Sigmoid colon (tissue), 7 donors: Measurements from ENCODE around the gene SUSD2. TPM values are rescaled to one million over a fixed set of nuclear protein-coding genes. Genes with fewer than 3 reads are reported as not detected.

ENCODE experiments used
- DNase-seq: peaks from one replicate; pipeline ENCODE4 v3.0.0-alpha.2; 2019
- H3K27ac ChIP-seq, 4 donors: fragments of 200-600 bp; sonication (generic); one replicate each; pipeline ENCODE4 v1.5.1; 2016 to 2019; ENCODE audit warnings: mild to moderate bottlenecking in 1 of 4
- H3K27me3 ChIP-seq, 3 donors: fragments of 200-600 bp; sonication (generic); one replicate each; pipeline ENCODE4 v1.5.1; 2019; ENCODE audit warnings: mild to moderate bottlenecking in 1 of 3
- H3K36me3 ChIP-seq, 4 donors: fragments of 200-600 bp; sonication (generic); one replicate each; pipeline ENCODE4 v1.5.1; 2016 to 2019
- H3K4me1 ChIP-seq, 4 donors: fragments of 200-600 bp; sonication (generic); one replicate each; pipeline ENCODE4 v1.5.1; 2017 to 2019
- H3K4me3 ChIP-seq, 4 donors: fragments of 200-600 bp; sonication (generic); one replicate each; pipeline ENCODE4 v1.5.1; 2017 to 2019; ENCODE audit warnings: mild to moderate bottlenecking in 2 of 4, moderate library complexity in 1 of 4
- H3K9me3 ChIP-seq, 4 donors: fragments of 200-600 bp in 3 of 4; sonication (generic) in 3 of 4; one replicate each; pipeline versions ENCODE4 v1.5.1 to v1.6.1; 2013 to 2019
- EP300 ChIP-seq, 4 donors: sonication (generic); formaldehyde crosslinking; IDR thresholded peaks; one replicate each; pipeline ENCODE4 v1.6.1; 2017; ENCODE audit warnings: antibody characterized with exemption in 4 of 4
- POLR2A ChIP-seq, 2 donors: fragments of 450-650 bp; IDR thresholded peaks; one replicate each; pipeline ENCODE4 v1.6.1; 2016; ENCODE audit warnings: antibody characterized with exemption in 2 of 2, mild to moderate bottlenecking in 2 of 2, moderate library complexity in 2 of 2
- POLR2AphosphoS5 ChIP-seq, 4 donors: sonication (generic); formaldehyde crosslinking; IDR thresholded peaks; one replicate each; pipeline ENCODE4 v1.6.1; 2017; ENCODE audit warnings: antibody characterized with exemption in 4 of 4
- WGBS, 2 donors: extraction: QIAGEN DNeasy Blood & Tissue Kit; methylation state at CpG; one replicate each; pipeline ENCODE4 v1.1.7; 2013; 5-methylcytosine and 5-hydroxymethylcytosine counted together
- intact Hi-C: fragments of 100-400 bp; cut with DNase I; formaldehyde crosslinking; loops from one replicate; pipeline ENCODE4 v1.15.1; 2023
- polyA plus RNA-seq, 3 donors: library from polyadenylated mRNA; stranded (reverse); fragments of 200-250 nt; gene quantifications; one replicate each; pipeline ENCODE4 v1.2.3, GENCODE V29; 2013
- total RNA-seq, 4 donors: library from RNA; depleted of rRNA; stranded (reverse); fragments of >200 nt; gene quantifications; one replicate each; pipeline ENCODE4 v1.1.0, GENCODE V29; 2016
- TF ChIP-seq, protein P1 (sequence below), 4 experiments: fragments of 450-650 bp in 3 of 4; fragments of 200-600 bp in 1 of 4; IDR thresholded peaks; one replicate each; pipeline ENCODE4 v1.5.1; 2016 to 2019; ENCODE audit warnings: antibody characterized with exemption in 4 of 4, mild to moderate bottlenecking in 3 of 4, moderate library complexity in 2 of 4
- donor health status: healthy with polysubstance abuse.
- donor health status: Bipolar disorder and iron deficiency.
- donor health status: healthy.

The SUSD2 gene
- total and polyA plus RNA-seq, 7 donors, result 1.2 to 8.6 (median 3.0) TPM; not detected in 2

DNA sequence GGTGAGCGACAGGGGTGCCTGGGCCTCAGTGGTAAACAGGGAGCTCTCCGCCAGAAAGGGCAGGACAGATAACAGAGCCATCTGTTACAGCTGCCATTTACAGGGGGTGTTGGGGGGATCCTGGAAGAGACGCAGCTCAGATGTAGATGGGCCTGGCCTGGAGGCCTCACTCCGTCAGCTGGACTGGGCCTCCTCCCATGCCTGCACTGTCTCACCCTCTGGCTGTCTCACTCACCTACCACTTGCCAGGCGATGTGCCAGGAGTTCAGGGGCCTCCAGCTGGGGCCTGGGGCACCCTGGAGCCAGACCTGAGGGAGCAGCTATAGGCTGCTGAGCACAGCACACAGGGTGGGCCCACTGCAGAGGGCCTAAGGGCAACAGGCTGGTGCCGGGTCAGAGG, 16.3 kb upstream of the SUSD2 start:
- Histone ChIP-seq H3K9me3 (no peaks in the 10 kb centered on the region), H3K27ac (peak overlapping the region; percentile 28 to 91 (median 76)), H3K36me3 (peaks cover 18 to 53% (median 29%) of the 10 kb centered on the region in 4 donors), H3K4me1 (peaks cover 0 to 52% (median 45%) of the 10 kb centered on the region in 4 donors), H3K4me3 (no peak overlapping the region), H3K27me3 (no peaks in the 10 kb centered on the region)
- intact Hi-C loops, result loop anchor here (5.0 kb wide), 1 partner anchor 153 kb away; the partner anchor contains the start of gene CABIN1
- WGBS, 2 donors, result 92 to 95% methylated on average over 6 of the region's 6 CpGs
- DNase-seq, result no peak
- TF ChIP-seq POLR2AphosphoS5 (IDR thresholded peaks at IDR 0.05), result peak in 3 of 4 donors; percentile 35 to 59 (median 43)
- TF ChIP-seq, protein P1, sequence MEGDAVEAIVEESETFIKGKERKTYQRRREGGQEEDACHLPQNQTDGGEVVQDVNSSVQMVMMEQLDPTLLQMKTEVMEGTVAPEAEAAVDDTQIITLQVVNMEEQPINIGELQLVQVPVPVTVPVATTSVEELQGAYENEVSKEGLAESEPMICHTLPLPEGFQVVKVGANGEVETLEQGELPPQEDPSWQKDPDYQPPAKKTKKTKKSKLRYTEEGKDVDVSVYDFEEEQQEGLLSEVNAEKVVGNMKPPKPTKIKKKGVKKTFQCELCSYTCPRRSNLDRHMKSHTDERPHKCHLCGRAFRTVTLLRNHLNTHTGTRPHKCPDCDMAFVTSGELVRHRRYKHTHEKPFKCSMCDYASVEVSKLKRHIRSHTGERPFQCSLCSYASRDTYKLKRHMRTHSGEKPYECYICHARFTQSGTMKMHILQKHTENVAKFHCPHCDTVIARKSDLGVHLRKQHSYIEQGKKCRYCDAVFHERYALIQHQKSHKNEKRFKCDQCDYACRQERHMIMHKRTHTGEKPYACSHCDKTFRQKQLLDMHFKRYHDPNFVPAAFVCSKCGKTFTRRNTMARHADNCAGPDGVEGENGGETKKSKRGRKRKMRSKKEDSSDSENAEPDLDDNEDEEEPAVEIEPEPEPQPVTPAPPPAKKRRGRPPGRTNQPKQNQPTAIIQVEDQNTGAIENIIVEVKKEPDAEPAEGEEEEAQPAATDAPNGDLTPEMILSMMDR (IDR thresholded peaks at IDR 0.05), result no peak
- no peak for TF ChIP-seq POLR2A (IDR thresholded peaks at IDR 0.05)
- TF ChIP-seq EP300 (IDR thresholded peaks at IDR 0.05), result no peak

DNA sequence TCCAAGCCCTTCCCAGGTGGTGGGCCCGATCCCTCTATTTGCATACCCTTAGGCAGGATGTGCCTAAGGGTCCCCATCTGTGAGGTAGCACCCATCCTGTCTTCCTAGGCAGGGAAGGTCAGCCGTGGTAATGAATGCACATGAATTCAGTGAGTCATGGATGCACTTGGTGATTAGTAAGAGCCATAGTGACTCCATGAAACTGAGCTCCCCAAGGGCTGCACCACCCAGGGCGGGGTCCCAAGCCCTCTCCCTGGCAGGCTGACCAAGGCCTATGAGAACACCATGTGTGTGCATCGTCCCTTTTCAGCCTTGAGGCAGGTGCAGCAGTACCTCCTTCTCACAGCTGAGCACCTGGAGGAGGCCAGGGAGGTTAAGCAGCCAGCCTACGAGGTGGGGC, 15.6 kb upstream of the SUSD2 start:
- Histone ChIP-seq H3K27me3 (no peaks in the 10 kb centered on the region), H3K27ac (peak overlapping the region in 3 of 4 donors; percentile 68 to 91 (median 85)), H3K9me3 (no peaks in the 10 kb centered on the region), H3K4me1 (peaks cover 0 to 52% (median 44%) of the 10 kb centered on the region in 4 donors), H3K4me3 (no peak overlapping the region), H3K36me3 (peaks cover 18 to 61% (median 29%) of the 10 kb centered on the region in 4 donors)
- intact Hi-C loops, result no loop called here
- WGBS, 2 donors, result 60 to 83% methylated on average over 5 of the region's 5 CpGs
- TF ChIP-seq, protein P1 (IDR thresholded peaks at IDR 0.05), result no peak
- TF ChIP-seq POLR2A (IDR thresholded peaks at IDR 0.05) (no peak), EP300 (IDR thresholded peaks at IDR 0.05) (no peak)
- no peak for DNase-seq

DNA sequence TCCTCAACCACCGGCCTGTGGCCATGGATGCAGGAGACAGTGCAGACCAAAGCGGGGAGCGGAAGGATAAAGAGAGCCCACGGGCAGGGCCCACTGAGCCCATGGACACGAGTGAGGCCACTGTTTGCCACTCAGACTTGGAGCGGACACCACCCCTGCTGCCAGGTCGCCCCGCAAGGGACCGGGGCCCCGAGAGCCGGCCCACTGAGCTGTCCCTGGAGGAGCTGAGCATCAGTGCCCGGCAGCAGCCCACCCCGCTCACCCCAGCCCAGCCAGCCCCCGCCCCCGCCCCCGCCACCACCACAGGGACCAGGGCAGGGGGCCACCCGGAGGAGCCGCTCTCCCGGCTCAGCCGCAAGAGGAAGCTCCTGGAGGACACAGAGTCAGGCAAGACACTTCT, 14.5 kb upstream of the SUSD2 start:
- Histone ChIP-seq H3K9me3 (no peaks in the 10 kb centered on the region), H3K27ac (peak overlapping the region in 1 of 4 donors; percentile 2), H3K4me3 (no peak overlapping the region), H3K27me3 (no peaks in the 10 kb centered on the region), H3K4me1 (peaks cover 0 to 43% (median 33%) of the 10 kb centered on the region in 4 donors), H3K36me3 (peaks cover 26 to 72% (median 36%) of the 10 kb centered on the region in 4 donors)
- WGBS, 2 donors, result 95 to 97% methylated on average over 20 of the region's 20 CpGs
- DNase-seq, result no peak
- TF ChIP-seq EP300 (IDR thresholded peaks at IDR 0.05), result no peak
- TF ChIP-seq, protein P1 (IDR thresholded peaks at IDR 0.05), result no peak
- no peak for TF ChIP-seq POLR2A (IDR thresholded peaks at IDR 0.05)
- no peak for TF ChIP-seq POLR2AphosphoS5 (IDR thresholded peaks at IDR 0.05)
- intact Hi-C loops, result no loop called here

DNA sequence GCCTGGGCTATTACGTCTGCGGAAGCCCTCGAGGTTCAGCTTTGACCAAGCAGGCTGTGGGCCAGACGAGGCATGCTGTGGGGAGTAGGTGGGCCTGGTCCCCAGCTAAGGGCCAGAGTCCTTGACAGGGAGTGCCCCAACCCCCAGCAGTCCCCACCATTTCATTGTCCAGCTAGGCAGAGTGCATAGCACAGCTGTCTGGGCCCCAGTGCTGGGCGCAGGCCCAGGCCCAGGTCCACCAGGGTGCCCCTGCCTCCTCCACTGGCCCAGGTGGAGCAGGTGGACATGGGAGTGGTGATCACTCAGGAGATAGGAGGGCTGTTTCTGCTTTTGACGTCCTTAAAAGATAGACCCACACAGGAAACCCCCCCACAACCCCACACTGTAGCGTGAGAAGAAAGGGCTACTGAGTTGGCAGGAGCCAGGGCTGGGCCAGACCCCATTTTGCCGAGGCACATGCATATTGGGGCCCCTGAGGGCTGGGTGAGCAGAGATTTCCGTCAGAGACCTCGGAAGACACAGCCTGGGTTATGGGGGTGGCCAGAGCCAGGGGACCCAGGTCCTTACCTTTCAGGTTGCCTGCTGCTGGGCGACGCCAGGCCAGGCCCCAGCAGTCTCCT, 11.7 kb upstream of the SUSD2 start:
- Histone ChIP-seq H3K9me3 (no peaks in the 10 kb centered on the region), H3K36me3 (peaks cover 37 to 93% (median 53%) of the 10 kb centered on the region in 4 donors), H3K27ac (peak overlapping the region; percentile 30 to 54 (median 42)), H3K4me1 (peaks cover 0 to 22% (median 15%) of the 10 kb centered on the region in 4 donors), H3K4me3 (no peak overlapping the region), H3K27me3 (no peaks in the 10 kb centered on the region)
- WGBS, 2 donors, result 86% methylated on average over 12 of the region's 12 CpGs
- TF ChIP-seq, protein P1 (IDR thresholded peaks at IDR 0.05), result no peak
- no peak for TF ChIP-seq POLR2A (IDR thresholded peaks at IDR 0.05)
- TF ChIP-seq POLR2AphosphoS5 (IDR thresholded peaks at IDR 0.05), result no peak
- no peak for TF ChIP-seq EP300 (IDR thresholded peaks at IDR 0.05)
- no peak for DNase-seq
- intact Hi-C loops, result no loop called here
